Fibroblast of pulmonary artery (primary cell): ENCODE results near the gene GFY.

Source experiments
- DNase-seq: peaks from one replicate; pipeline ENCODE4 v3.0.0-alpha.2; 2010; ENCODE audit warnings: low read depth
- H3K4me3 ChIP-seq: replicated peaks from 2 replicates; pipeline ENCODE4 v1.5.1; 2011; ENCODE audit warnings: low read depth, mild to moderate bottlenecking, control low read depth, low read length, moderate library complexity
- TF ChIP-seq, protein P1 (sequence below): IDR thresholded peaks from 2 replicates; pipeline ENCODE4 v1.5.1; 2011; ENCODE audit warnings: mild to moderate bottlenecking, control low read depth, low read length, inconsistent platforms; ENCODE audit errors: missing control alignments

GFY gene

DNA sequence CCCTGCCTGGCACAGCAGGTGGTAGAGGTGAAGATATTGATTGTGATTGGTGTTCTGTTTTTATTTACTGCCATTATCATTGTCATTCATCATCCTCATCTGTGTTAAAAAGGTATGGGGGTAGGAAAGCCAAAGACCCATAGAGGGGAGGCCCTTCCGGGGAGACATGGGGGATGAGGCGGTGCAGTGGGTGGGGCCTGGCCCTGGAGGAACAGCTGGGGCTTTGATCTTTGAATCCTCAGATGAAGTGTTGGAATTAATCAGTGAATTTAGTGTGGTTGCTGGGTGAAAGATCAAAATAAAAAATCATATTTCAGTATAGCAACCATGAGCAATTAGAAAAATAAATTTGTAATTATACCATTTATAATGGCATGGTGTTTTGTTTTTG is 9.4 kb upstream of the GFY start:
- DNase-seq: no peak
- H3K4me3 ChIP-seq: no peak overlapping the region
- TF ChIP-seq, protein P1, sequence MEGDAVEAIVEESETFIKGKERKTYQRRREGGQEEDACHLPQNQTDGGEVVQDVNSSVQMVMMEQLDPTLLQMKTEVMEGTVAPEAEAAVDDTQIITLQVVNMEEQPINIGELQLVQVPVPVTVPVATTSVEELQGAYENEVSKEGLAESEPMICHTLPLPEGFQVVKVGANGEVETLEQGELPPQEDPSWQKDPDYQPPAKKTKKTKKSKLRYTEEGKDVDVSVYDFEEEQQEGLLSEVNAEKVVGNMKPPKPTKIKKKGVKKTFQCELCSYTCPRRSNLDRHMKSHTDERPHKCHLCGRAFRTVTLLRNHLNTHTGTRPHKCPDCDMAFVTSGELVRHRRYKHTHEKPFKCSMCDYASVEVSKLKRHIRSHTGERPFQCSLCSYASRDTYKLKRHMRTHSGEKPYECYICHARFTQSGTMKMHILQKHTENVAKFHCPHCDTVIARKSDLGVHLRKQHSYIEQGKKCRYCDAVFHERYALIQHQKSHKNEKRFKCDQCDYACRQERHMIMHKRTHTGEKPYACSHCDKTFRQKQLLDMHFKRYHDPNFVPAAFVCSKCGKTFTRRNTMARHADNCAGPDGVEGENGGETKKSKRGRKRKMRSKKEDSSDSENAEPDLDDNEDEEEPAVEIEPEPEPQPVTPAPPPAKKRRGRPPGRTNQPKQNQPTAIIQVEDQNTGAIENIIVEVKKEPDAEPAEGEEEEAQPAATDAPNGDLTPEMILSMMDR: no peak

GRCh38 chr19:49417088-49417487 is 8.1 kb upstream of the GFY start:
- no peak for DNase-seq
- TF ChIP-seq, protein P1: no peak
- H3K4me3 ChIP-seq: no peak overlapping the region

DNA sequence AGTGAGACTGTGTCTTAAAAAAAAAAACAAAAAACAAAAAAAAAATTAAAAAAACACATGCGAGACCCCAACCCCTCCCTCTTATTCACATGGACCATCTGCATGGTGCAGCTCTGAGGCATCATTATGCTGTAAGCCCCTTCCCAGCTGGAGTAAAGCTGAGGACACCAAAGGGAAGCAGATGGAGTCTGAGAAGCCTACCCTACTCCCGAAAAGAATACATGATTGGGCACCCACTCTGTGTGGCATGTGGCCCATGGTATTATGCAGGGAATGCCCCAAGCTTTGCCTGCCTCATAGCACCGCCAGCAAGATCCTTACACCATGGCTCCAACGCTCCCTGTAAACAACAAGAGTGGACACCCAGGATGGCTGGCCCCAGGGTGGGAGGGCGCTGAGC is 6.7 kb upstream of the GFY start:
- DNase-seq: no peak
- H3K4me3 ChIP-seq: no peak overlapping the region
- TF ChIP-seq, protein P1: no peak

DNA sequence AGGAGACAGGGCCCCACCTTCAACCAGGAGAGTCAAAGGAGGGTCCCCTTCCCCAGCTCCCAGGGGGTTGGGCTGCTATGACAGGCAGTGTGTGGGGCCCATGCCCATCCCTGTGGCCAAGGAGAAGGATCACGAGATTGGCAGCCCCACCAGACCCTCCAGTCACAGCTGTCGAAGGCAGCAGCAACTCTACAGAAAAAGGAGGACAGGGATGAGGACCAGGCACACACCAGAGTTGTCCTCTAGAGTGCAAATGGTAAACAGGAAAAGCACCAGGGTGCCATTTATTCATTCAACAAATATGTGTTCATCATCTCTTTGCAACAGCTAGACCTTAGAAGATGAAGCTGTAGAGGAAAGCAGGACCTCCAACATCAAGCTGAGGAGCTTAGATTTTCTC is 6.0 kb upstream of the GFY start:
- no peak overlapping the region for H3K4me3 ChIP-seq
- no peak for DNase-seq
- TF ChIP-seq, protein P1: no peak

DNA sequence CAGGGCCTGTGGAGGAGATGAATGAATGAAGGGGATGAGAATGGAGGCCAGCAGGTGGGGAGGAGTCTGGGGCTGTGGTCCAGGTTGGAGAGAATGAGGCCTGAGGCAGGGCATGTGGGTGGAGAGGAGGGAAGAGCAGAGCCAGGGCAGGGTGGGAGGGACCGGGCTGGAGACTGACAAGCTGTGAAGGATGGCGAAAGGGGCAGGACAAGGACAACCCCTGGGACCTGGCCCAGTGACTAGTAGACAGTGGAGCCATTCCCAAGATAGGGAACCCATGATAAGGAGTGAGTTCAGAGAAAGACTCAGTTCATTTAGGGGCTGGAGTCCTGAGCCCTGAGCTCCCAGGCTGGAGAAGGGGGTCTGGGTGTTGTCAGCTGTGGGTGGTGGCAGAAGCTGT is 5.0 kb upstream of the GFY start:
- TF ChIP-seq, protein P1: no peak
- H3K4me3 ChIP-seq: no peak overlapping the region
- DNase-seq: no peak

GRCh38 chr19:49421039-49421877 is 3.9 kb upstream of the GFY start:
- TF ChIP-seq, protein P1: no peak
- no peak overlapping the region for H3K4me3 ChIP-seq
- peak; percentile 72 for DNase-seq

GRCh38 chr19:49421878-49422202 is 3.3 kb upstream of the GFY start:
- TF ChIP-seq, protein P1: no peak
- no peak overlapping the region for H3K4me3 ChIP-seq
- no peak for DNase-seq
